Uterus (tissue), 4 donors: ENCODE measurements around the gene MAP4K5. TPM values are rescaled to one million over a fixed set of nuclear protein-coding genes. Genes with fewer than 3 reads are reported as not detected.
A peak's percentile ranks its signal among the peaks of the same experiment; 100 is the strongest.

ENCODE experiments used
- DNase-seq, 2 donors: peaks; one replicate each; pipeline ENCODE4 v3.0.0-alpha.2; 2019 to 2020
- H3K27ac ChIP-seq, 2 donors: fragments of 200-600 bp; sonication (generic); 1 replicate in 1 of 2; 2 replicates in 1 of 2; pipeline ENCODE4 v1.5.1; 2016 to 2018
- H3K27me3 ChIP-seq, 2 donors: fragments of 200-600 bp; sonication (generic); one replicate each; pipeline ENCODE4 v1.5.1; 2018 to 2019; ENCODE audit warnings: control low read depth in 1 of 2
- H3K36me3 ChIP-seq, 2 donors: fragments of 200-600 bp; sonication (generic); one replicate each; pipeline ENCODE4 v1.5.1; 2019; ENCODE audit warnings: control low read depth in 1 of 2
- H3K4me1 ChIP-seq, 2 donors: fragments of 200-600 bp; sonication (generic); one replicate each; pipeline ENCODE4 v1.5.1; 2018 to 2019; ENCODE audit warnings: control low read depth in 1 of 2
- H3K4me3 ChIP-seq, 2 donors: fragments of 200-600 bp; sonication (generic); 1 replicate in 1 of 2; 2 replicates in 1 of 2; pipeline ENCODE4 v1.5.1; 2018 to 2019; ENCODE audit warnings: mild to moderate bottlenecking in 1 of 2
- H3K9me3 ChIP-seq, 2 donors: fragments of 200-600 bp; sonication (generic); one replicate each; pipeline ENCODE4 v1.5.1; 2019; ENCODE audit warnings: control low read depth in 1 of 2
- POLR2A ChIP-seq, 2 donors: fragments of 450-650 bp; IDR thresholded peaks; one replicate each; pipeline ENCODE4 v1.6.1; 2016; ENCODE audit warnings: antibody characterized with exemption in 2 of 2, mild to moderate bottlenecking in 1 of 2, moderate library complexity in 1 of 2
- intact Hi-C: fragments of 100-400 bp; cut with DNase I; formaldehyde crosslinking; loops from one replicate; pipeline ENCODE4 v1.15.1; 2023; ENCODE audit warnings: low total_unique reads
- total RNA-seq, 4 donors: library from RNA; depleted of rRNA in 3 of 4; stranded (reverse); fragments of >200 nt in 3 of 4; gene quantifications; one replicate each; pipeline versions ENCODE4 v1.1.0 to v1.2.4, GENCODE V29; 2014 to 2023
- TF ChIP-seq, protein P1 (sequence below), 4 experiments: fragments of 200-600 bp in 2 of 4; fragments of 450-650 bp in 2 of 4; sonication (generic) in 2 of 4; IDR thresholded peaks; one replicate each; pipeline ENCODE4 v1.5.1; 2016 to 2019; ENCODE audit warnings: antibody characterized with exemption in 4 of 4, mild to moderate bottlenecking in 2 of 4, moderate library complexity in 1 of 4
- donor health status: DM: yes; HTN: yes; CAD: no.

The MAP4K5 gene
- total RNA-seq, 4 donors from 2014 or later = 44.6 to 179 (median 97.8) TPM

GRCh38 chr14:50551877-50552276 lies 19.5 kb upstream of the MAP4K5 start:
- no peak for DNase-seq
- no peaks in the 10 kb centered on the region for H3K9me3 ChIP-seq
- intact Hi-C loops = no loop called here
- no peaks in the 10 kb centered on the region for H3K27me3 ChIP-seq
- no peak overlapping the region for H3K4me3 ChIP-seq
- H3K4me1 ChIP-seq = no peaks in the 10 kb centered on the region
- no peaks in the 10 kb centered on the region for H3K36me3 ChIP-seq
- TF ChIP-seq POLR2A (IDR thresholded peaks at IDR 0.05) = no peak
- TF ChIP-seq, protein P1, sequence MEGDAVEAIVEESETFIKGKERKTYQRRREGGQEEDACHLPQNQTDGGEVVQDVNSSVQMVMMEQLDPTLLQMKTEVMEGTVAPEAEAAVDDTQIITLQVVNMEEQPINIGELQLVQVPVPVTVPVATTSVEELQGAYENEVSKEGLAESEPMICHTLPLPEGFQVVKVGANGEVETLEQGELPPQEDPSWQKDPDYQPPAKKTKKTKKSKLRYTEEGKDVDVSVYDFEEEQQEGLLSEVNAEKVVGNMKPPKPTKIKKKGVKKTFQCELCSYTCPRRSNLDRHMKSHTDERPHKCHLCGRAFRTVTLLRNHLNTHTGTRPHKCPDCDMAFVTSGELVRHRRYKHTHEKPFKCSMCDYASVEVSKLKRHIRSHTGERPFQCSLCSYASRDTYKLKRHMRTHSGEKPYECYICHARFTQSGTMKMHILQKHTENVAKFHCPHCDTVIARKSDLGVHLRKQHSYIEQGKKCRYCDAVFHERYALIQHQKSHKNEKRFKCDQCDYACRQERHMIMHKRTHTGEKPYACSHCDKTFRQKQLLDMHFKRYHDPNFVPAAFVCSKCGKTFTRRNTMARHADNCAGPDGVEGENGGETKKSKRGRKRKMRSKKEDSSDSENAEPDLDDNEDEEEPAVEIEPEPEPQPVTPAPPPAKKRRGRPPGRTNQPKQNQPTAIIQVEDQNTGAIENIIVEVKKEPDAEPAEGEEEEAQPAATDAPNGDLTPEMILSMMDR (IDR thresholded peaks at IDR 0.05) = no peak
- H3K27ac ChIP-seq = no peak overlapping the region

GRCh38 chr14:50550294-50550693 lies 17.9 kb upstream of the MAP4K5 start:
- intact Hi-C loops = no loop called here
- Histone ChIP-seq H3K27ac (no peak overlapping the region), H3K4me3 (no peak overlapping the region), H3K4me1 (no peaks in the 10 kb centered on the region), H3K9me3 (no peaks in the 10 kb centered on the region), H3K27me3 (no peaks in the 10 kb centered on the region), H3K36me3 (no peaks in the 10 kb centered on the region)
- DNase-seq = no peak
- TF ChIP-seq POLR2A (IDR thresholded peaks at IDR 0.05) = no peak
- TF ChIP-seq, protein P1 (IDR thresholded peaks at IDR 0.05) = no peak

- Histone ChIP-seq H3K4me3 (no peak overlapping the region), H3K36me3 (no peaks in the 10 kb centered on the region), H3K27ac (no peak overlapping the region), H3K27me3 (no peaks in the 10 kb centered on the region), H3K9me3 (no peaks in the 10 kb centered on the region), H3K4me1 (no peaks in the 10 kb centered on the region)
- intact Hi-C loops = no loop called here
- DNase-seq = no peak
- no peak for TF ChIP-seq POLR2A (IDR thresholded peaks at IDR 0.05)
- TF ChIP-seq, protein P1 (IDR thresholded peaks at IDR 0.05) = no peak
Measured at GRCh38 chr14:50545618-50546017, 13.2 kb upstream of the MAP4K5 start.

- H3K36me3 ChIP-seq = no peaks in the 10 kb centered on the region
- no peak overlapping the region for H3K27ac ChIP-seq
- H3K27me3 ChIP-seq = no peaks in the 10 kb centered on the region
- H3K4me1 ChIP-seq = no peaks in the 10 kb centered on the region
- TF ChIP-seq, protein P1 (IDR thresholded peaks at IDR 0.05) = no peak
- no peak for TF ChIP-seq POLR2A (IDR thresholded peaks at IDR 0.05)
- no peak overlapping the region for H3K4me3 ChIP-seq
- H3K9me3 ChIP-seq = no peaks in the 10 kb centered on the region
- DNase-seq = peak in 1 of 2 donors; percentile 21
- intact Hi-C loops = no loop called here
Measured at GRCh38 chr14:50544911-50545310, 12.5 kb upstream of the MAP4K5 start.

- intact Hi-C loops = no loop called here
- no peaks in the 10 kb centered on the region for H3K9me3 ChIP-seq
- no peak for TF ChIP-seq POLR2A (IDR thresholded peaks at IDR 0.05)
- TF ChIP-seq, protein P1 (IDR thresholded peaks at IDR 0.05) = peak; percentile 40 to 55 (median 46)
- H3K27ac ChIP-seq = no peak overlapping the region
- no peaks in the 10 kb centered on the region for H3K27me3 ChIP-seq
- no peak overlapping the region for H3K4me3 ChIP-seq
- DNase-seq = peak in 1 of 2 donors; percentile 26
- no peaks in the 10 kb centered on the region for H3K36me3 ChIP-seq
- H3K4me1 ChIP-seq = no peaks in the 10 kb centered on the region
Measured at GRCh38 chr14:50542941-50543418, 10.6 kb upstream of the MAP4K5 start.
